Urinary bladder (tissue), 4 donors: ENCODE measurements around the gene NTNG1. TPM values are rescaled to one million over a fixed set of nuclear protein-coding genes. Genes with fewer than 3 reads are reported as not detected.

Source experiments
- DNase-seq: peaks from one replicate; pipeline ENCODE4 v3.0.0-alpha.2; 2015; ENCODE audit errors: extremely low spot score
- H3K27ac ChIP-seq: one replicate; pipeline ENCODE4 v1.5.1; 2013; ENCODE audit warnings: low read depth, mild to moderate bottlenecking, moderate library complexity
- H3K36me3 ChIP-seq: one replicate; pipeline ENCODE4 v1.6.1; 2013; ENCODE audit warnings: mild to moderate bottlenecking, moderate library complexity; ENCODE audit not compliant: insufficient read depth
- H3K4me1 ChIP-seq: one replicate; pipeline ENCODE4 v1.6.1; 2013; ENCODE audit warnings: mild to moderate bottlenecking, moderate library complexity; ENCODE audit not compliant: insufficient read depth
- H3K4me3 ChIP-seq: one replicate; pipeline ENCODE4 v1.5.1; 2013; ENCODE audit warnings: low read depth, low read length
- WGBS: extraction: QIAGEN DNeasy Blood & Tissue Kit; methylation state at CpG from one replicate; pipeline ENCODE4 v1.1.7; 2013; 5-methylcytosine and 5-hydroxymethylcytosine counted together
- polyA plus RNA-seq: library from polyadenylated mRNA; stranded (reverse); fragments of 200-250 nt; gene quantifications from one replicate; pipeline ENCODE4 v1.2.3, GENCODE V29; 2013
- total RNA-seq: library from RNA; depleted of rRNA; stranded (reverse); fragments of >200 nt; gene quantifications from one replicate; pipeline ENCODE4 v1.2.3, GENCODE V29; 2014
- donor health status: healthy with polysubstance abuse.
- donor health status: healthy.

Gene NTNG1
- total and polyA plus RNA-seq, 2 donors, result 12.1 to 24.4 TPM

GRCh38 chr1:107439567-107439966 lies 298.7 kb downstream of the NTNG1 start:
- H3K4me1 ChIP-seq, result no peaks in the 10 kb centered on the region
- DNase-seq, result no peak
- H3K27ac ChIP-seq, result no peak overlapping the region
- WGBS, result 94% methylated on average over 3 of the region's 3 CpGs
- no peak overlapping the region for H3K4me3 ChIP-seq
- no peaks in the 10 kb centered on the region for H3K36me3 ChIP-seq

GRCh38 chr1:107442551-107442950 lies 301.7 kb downstream of the NTNG1 start:
- no peaks in the 10 kb centered on the region for H3K36me3 ChIP-seq
- H3K4me3 ChIP-seq, result no peak overlapping the region
- no peak overlapping the region for H3K27ac ChIP-seq
- DNase-seq, result no peak
- WGBS, result 93% methylated on average over 1 of the region's 1 CpG
- H3K4me1 ChIP-seq, result no peaks in the 10 kb centered on the region

- no peak overlapping the region for H3K27ac ChIP-seq
- no peaks in the 10 kb centered on the region for H3K4me1 ChIP-seq
- H3K4me3 ChIP-seq, result no peak overlapping the region
- H3K36me3 ChIP-seq, result no peaks in the 10 kb centered on the region
- 75% methylated on average over 5 of the region's 5 CpGs for WGBS
- DNase-seq, result no peak
These were observed 302.2 kb downstream of the NTNG1 start for GRCh38 chr1:107443027-107443426.

GRCh38 chr1:107443860-107444259 lies 303.0 kb downstream of the NTNG1 start:
- Histone ChIP-seq H3K4me1 (no peaks in the 10 kb centered on the region), H3K27ac (no peak overlapping the region), H3K36me3 (no peaks in the 10 kb centered on the region), H3K4me3 (no peak overlapping the region)
- DNase-seq, result no peak
- 71% methylated on average over 2 of the region's 2 CpGs for WGBS

- DNase-seq, result no peak
- Histone ChIP-seq H3K4me3 (no peak overlapping the region), H3K27ac (no peak overlapping the region), H3K4me1 (no peaks in the 10 kb centered on the region), H3K36me3 (no peaks in the 10 kb centered on the region)
- 90% methylated on average over 1 of the region's 1 CpG for WGBS
These were observed 303.5 kb downstream of the NTNG1 start for GRCh38 chr1:107444302-107444701.

- H3K4me1 ChIP-seq, result no peaks in the 10 kb centered on the region
- no peaks in the 10 kb centered on the region for H3K36me3 ChIP-seq
- whole genome bisulfite sequencing, result 94% methylated on average over 3 of the region's 3 CpGs
- DNase-seq, result no peak
- no peak overlapping the region for H3K4me3 ChIP-seq
- no peak overlapping the region for H3K27ac ChIP-seq
These were observed 308.5 kb downstream of the NTNG1 start for GRCh38 chr1:107449326-107449725.

- 75% methylated on average over 5 of the region's 5 CpGs for WGBS
- H3K4me1 ChIP-seq, result no peaks in the 10 kb centered on the region
- H3K27ac ChIP-seq, result no peak overlapping the region
- H3K4me3 ChIP-seq, result no peak overlapping the region
- no peak for DNase-seq
- H3K36me3 ChIP-seq, result no peaks in the 10 kb centered on the region
These were observed 310.2 kb downstream of the NTNG1 start for GRCh38 chr1:107450899-107451664.

GRCh38 chr1:107451715-107452114 lies 310.9 kb downstream of the NTNG1 start:
- no peak overlapping the region for H3K27ac ChIP-seq
- 87% methylated on average over 2 of the region's 2 CpGs for WGBS
- H3K4me1 ChIP-seq, result no peaks in the 10 kb centered on the region
- H3K4me3 ChIP-seq, result no peak overlapping the region
- no peaks in the 10 kb centered on the region for H3K36me3 ChIP-seq
- DNase-seq, result no peak

GRCh38 chr1:107454791-107455190 lies 314.0 kb downstream of the NTNG1 start:
- H3K4me3 ChIP-seq, result no peak overlapping the region
- no peaks in the 10 kb centered on the region for H3K4me1 ChIP-seq
- no peaks in the 10 kb centered on the region for H3K36me3 ChIP-seq
- no peak overlapping the region for H3K27ac ChIP-seq
- 89% methylated on average over 4 of the region's 4 CpGs for WGBS
- DNase-seq, result no peak

- Histone ChIP-seq H3K4me1 (no peaks in the 10 kb centered on the region), H3K4me3 (no peak overlapping the region), H3K36me3 (no peaks in the 10 kb centered on the region), H3K27ac (no peak overlapping the region)
- DNase-seq, result no peak
- 68% methylated on average over 3 of the region's 3 CpGs for WGBS
These were observed 317.1 kb downstream of the NTNG1 start for GRCh38 chr1:107457989-107458388.

- Histone ChIP-seq H3K4me3 (no peak overlapping the region), H3K27ac (no peak overlapping the region), H3K4me1 (no peaks in the 10 kb centered on the region), H3K36me3 (no peaks in the 10 kb centered on the region)
- WGBS, result 77% methylated on average over 4 of the region's 4 CpGs
- DNase-seq, result no peak
These were observed 318.5 kb downstream of the NTNG1 start for GRCh38 chr1:107459204-107459904.

GRCh38 chr1:107460035-107460434 lies 319.2 kb downstream of the NTNG1 start:
- Histone ChIP-seq H3K4me3 (no peak overlapping the region), H3K36me3 (no peaks in the 10 kb centered on the region), H3K4me1 (no peaks in the 10 kb centered on the region), H3K27ac (no peak overlapping the region)
- 92% methylated on average over 8 of the region's 8 CpGs for WGBS
- no peak for DNase-seq

- 83% methylated on average over 4 of the region's 4 CpGs for WGBS
- H3K27ac ChIP-seq, result no peak overlapping the region
- H3K4me1 ChIP-seq, result no peaks in the 10 kb centered on the region
- H3K4me3 ChIP-seq, result no peak overlapping the region
- H3K36me3 ChIP-seq, result no peaks in the 10 kb centered on the region
- DNase-seq, result no peak
These were observed 324.0 kb downstream of the NTNG1 start for GRCh38 chr1:107464827-107465226.

GRCh38 chr1:107467286-107467685 lies 326.4 kb downstream of the NTNG1 start:
- 96% methylated on average over 1 of the region's 1 CpG for WGBS
- Histone ChIP-seq H3K27ac (no peak overlapping the region), H3K4me1 (no peaks in the 10 kb centered on the region), H3K4me3 (no peak overlapping the region), H3K36me3 (no peaks in the 10 kb centered on the region)
- DNase-seq, result no peak
